HG03521 (cell line): Measurements from ENCODE around the gene SPTLC3.

Experiments used
- ATAC-seq: cut with Tn5 transposase; IDR thresholded peaks from one replicate; pipeline ENCODE4 v1.9.1; 2021; ENCODE audit warnings: mild to moderate bottlenecking, moderate library complexity; ENCODE audit not compliant: unreplicated experiment

SPTLC3 gene

DNA sequence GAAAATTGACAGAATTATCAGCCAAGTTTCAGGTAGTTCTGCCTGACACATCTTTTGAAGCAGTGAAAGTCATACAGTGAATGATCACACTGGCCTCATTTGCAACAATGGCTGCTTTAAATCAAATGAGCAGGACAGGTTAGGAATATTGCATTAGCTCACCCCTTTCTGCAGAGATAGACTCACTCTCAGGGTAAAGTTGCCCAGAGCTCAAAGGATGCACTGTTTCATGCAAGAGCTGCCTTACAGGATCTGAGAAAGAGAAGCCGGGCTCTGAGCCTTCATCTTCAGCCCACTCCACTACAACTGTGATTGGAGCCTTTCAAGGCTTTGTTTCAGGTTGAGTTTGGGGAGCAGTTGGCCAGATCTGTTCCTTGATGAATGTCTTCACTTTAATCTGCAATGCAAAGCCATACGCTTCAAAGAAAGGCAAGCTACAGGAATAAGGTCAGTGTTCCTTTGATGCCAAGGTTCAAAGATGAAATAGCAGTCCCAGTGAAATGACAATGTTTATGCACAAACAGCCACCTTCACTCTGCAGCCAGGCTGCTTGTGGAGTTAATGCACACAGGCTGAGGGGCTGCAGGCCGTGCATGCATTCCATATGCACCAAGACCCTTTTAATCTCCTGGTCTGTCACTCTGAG is 121.4 kb downstream of the SPTLC3 start:
- no peak for ATAC-seq

DNA sequence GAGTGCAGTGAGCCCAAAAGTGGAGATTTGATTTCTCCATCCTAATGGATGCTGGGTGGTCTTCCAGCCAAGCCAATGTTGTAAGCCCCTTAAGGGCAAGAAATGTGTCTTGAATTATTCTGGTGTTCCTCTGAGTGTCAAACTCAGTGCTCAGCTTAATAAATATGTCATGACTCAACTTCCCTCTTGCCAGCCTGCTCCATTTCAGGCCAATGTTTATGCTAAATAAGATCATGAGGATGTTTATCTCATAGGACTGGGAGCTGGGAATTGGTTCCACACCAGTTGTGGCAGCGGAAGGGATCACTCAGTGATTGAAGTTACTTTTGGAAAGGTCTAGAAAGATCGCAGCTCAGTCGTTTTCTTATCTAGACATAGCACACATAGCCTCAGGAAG is 121.9 kb downstream of the SPTLC3 start:
- no peak for ATAC-seq

DNA sequence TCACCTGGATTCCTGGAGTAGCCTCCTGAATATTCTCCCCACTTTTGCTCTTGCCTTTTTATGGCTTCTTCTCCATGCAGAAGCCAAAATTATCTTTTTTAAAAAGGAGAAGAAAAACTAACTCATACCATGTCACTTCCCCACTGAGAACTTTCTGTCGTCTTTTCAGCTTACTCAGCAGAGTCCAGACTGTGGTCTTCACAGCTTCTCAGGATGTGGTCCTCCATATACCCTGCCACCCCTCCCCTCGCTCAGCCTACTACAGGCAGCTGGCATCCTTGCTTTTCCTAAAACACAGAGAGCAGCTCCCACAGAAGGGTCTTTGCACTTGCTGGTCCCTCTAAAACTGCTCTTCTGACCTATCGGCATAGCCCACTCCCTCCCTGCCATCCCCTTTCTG is 122.9 kb downstream of the SPTLC3 start:
- no peak for ATAC-seq

GRCh38 chr20:13139459-13140150 is 130.8 kb downstream of the SPTLC3 start:
- no peak for ATAC-seq

GRCh38 chr20:13140201-13140600 is 131.4 kb downstream of the SPTLC3 start:
- ATAC-seq, result no peak

DNA sequence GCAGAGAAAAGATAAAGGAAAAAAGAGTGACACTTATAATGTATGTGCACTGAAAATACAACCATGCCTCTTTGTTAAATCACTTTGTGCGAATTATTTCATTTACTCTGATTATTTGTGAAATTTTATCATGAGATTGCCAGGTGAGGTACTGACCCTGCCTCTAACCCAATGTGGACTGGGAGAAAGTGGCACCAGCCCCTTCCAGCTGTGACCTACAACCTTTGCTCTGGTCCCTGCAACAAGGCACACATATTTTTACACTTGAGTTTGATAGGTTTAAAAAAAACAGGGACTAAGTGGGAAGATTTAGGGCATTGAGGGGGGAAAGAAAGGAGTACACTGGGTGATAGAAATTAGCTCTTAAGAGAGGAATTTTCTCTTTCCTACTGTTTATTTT is 132.0 kb downstream of the SPTLC3 start:
- no peak for ATAC-seq

DNA sequence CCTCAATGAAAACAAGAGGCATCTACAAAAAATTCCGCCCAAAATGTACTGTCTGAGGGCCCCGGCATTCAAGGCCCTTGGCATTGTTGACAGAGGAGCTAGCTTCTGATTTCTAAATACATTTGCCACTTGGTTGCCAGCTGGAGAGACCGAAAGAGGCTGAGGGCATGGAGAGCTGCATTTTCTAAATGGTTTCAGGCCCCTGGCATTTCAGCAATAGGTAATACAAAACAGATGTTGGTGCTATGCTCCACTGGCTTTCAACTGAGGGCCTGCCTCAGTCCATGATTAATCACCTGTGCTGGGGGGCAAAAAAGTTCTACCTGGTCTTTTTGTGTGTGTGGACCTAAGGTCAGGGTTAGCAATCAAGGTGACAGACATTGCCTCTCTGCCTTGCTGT is 132.8 kb downstream of the SPTLC3 start:
- ATAC-seq, result no peak

- ATAC-seq, result no peak
These were observed 133.4 kb downstream of the SPTLC3 start for GRCh38 chr20:13142143-13142542.

- no peak for ATAC-seq
These were observed 138.5 kb downstream of the SPTLC3 start for GRCh38 chr20:13147071-13147963.

DNA sequence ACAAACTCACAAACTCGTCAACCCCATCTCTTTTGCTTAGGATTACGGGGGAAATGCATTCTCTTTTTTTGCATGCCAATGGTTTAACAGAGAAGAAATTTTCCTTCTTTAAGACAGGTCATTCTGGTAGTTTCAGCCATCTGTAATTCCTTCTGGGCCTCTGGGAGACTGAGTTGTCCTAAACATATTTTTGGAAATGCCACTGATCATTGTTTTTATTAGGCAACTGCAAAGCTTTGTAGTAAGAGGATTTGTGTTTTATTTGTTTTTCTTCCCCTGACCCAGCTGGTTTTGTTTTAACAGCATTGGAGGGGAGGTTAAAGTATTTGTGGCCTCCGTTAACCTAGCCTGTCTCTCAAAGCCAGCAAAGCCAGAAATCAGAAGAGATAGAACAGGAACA is 139.2 kb downstream of the SPTLC3 start:
- ATAC-seq, result no peak

DNA sequence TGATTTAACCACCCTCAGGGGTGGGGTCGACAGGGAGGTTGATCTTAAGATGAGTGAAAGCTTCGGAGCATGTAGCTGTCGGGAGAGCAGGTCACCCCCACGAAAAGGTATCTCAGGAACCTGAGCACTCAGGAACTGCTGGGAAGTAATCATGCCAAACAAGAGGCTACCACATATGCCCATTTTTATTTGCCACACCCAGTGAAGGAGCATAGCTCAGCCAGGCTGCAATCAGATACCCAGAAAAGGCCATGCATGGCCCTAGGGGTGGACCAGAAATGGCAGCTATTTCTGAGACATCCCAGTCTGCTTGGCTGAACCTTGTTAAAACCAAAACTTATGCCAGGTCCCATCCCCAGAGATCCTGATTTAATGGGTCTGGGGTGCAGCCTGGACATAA is 139.6 kb downstream of the SPTLC3 start:
- no peak for ATAC-seq

- ATAC-seq, result no peak
These were observed 140.2 kb downstream of the SPTLC3 start for GRCh38 chr20:13148961-13149360.

DNA sequence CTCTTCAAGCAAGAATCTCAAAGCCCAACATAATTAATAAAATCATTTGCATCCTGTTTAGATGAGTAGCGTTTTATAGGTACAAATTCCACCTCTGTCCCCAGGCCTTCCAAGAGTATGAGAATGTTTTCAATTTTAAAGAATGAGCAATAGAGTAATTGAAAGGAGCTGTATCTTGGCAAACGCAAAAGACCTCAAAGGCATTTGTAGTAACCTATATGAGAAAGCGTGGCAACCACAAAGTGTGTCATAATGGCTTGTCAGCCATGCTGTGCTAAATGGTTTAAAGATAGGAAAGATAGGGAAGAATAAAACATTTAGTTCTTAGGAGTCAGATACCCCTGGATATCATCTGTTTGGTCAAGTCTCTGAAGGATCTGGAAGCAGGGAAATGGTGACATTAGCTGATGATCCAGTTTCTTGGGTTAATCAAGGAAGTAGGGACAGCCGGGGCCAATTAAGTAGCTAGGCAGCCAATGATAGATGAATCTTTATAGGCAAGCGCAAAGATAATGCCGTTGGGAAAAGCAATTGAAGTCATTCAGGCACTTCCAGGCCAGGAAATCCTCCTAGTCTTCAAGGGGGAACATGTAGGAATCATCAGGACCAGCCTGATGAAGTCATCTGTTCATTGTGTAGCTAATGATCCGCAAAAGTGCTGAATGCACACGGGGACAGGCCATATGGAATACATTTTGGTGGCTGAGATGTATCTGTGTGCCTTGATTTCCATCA is 140.8 kb downstream of the SPTLC3 start:
- ATAC-seq, result no peak

- no peak for ATAC-seq
These were observed 149.6 kb downstream of the SPTLC3 start for GRCh38 chr20:13158369-13158768.

DNA sequence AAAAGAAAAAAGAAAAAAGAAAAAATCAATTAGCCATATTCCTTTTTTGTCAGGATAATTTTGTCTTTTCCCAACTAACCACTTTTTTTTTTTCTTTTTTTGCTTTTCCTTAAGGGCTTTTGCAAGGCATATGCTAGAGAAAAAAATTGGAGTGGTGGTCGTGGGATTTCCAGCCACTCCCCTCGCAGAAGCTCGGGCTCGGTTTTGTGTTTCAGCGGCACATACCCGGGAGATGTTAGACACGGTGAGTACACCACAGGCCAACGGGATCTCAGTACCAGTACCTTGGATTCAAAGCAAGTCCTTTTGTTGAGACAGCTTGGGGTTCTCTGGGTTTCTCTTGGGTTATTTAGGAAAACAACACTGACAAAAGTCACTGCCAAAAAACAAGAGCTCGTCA is 151.1 kb downstream of the SPTLC3 start:
- no peak for ATAC-seq

GRCh38 chr20:13165203-13165602 is 156.4 kb downstream of the SPTLC3 start:
- no peak for ATAC-seq

DNA sequence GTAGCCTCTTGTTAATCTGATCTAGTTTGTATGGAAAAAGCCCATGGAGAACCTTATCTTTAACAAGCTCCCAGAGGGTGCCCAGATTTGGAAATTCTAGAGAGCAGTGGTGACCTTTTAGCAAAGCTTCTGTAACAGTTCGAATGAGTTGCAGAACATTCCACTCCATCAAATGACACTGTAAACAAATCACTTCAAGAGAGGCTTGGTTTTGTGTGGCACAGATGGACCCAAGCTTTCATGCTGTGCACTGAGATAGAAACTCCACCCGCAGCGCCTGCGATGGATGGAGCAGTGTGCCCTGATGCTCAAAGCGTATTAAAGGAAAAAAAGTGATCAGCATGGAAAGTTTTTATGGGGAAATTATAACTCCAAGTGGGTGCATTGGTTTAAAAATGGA is 157.2 kb downstream of the SPTLC3 start:
- ATAC-seq, result no peak

GRCh38 chr20:13166437-13166836 is 157.7 kb downstream of the SPTLC3 start:
- ATAC-seq, result no peak

DNA sequence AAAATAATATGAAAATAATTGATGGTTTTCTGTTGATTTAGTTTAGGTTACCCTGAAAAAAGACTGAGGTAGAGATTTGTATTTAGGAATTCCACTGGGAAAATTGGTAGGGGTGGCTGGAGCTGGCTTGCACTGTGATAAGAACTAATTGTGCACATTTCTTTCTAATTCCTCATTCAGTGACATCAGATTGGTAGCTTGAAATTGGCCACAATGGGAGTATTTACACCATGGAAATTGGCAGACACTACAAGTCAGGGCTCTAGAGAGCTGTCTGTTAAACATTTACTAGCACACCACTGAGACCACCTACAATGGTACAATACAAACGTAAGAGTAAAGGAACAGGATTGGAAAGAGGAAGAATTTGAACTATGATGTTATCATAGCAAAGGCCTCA is 160.3 kb downstream of the SPTLC3 start:
- ATAC-seq, result no peak

DNA sequence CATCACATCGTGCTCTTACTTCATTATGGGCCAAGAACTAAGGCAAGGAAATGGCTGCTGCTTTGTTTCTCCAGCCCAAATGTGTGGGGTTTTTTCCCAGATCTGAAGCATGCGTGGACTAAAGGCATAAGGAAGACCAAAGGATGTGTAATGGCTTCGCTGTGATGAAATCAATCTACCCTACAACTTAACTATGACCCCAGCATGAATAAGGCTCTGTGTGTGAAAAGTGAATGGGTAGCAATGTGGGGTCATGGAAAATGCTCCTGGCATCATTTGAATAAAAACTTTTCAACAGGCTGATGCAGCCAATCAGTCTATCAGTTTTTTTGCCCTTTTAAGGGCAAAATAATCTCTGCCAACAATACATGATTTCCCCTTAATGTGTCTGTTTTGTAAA is 162.0 kb downstream of the SPTLC3 start:
- ATAC-seq, result no peak

DNA sequence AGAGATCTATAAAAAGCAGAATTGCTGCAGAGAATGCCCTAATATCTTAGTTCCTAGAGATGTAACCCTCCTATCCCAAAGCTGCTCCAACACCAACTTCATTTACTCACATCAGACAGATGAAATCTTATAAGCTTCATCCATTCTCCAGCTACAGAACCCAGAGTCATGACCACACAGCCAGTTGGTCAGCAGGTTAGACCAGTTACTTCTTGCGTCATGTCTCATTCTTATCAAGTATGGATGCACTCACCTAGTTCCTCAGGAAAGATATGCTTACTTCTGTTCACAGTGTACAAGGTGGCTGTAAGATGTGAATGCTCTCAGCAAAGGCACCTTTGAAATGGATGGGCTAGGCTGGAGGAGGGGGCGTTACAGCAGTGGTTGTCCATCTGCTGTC is 164.4 kb downstream of the SPTLC3 start:
- no peak for ATAC-seq
